GM21619 (cell line): ENCODE measurements around the gene DPEP3.
"Not testable (repeated sequence)": the region's sequence is repeated elsewhere in the genome, so short reads cannot be mapped to it uniquely, and the experiment has no call there.

Source experiments
- ATAC-seq: cut with Tn5 transposase; IDR thresholded peaks from one replicate; pipeline ENCODE4 v1.9.1; 2021; ENCODE audit not compliant: unreplicated experiment

DPEP3 gene

GRCh38 chr16:67979955-67980678 lies at the start of gene DPEP3:
DPEP3 (minus strand) TSS chr16:67980499; CDS start chr16:67980380, 119 bp downstream.
- no peak for ATAC-seq

- ATAC-seq: no peak
Observed at GRCh38 chr16:68028996-68029395, 48.7 kb upstream of the DPEP3 start.

- ATAC-seq: peak; percentile 53
Observed at GRCh38 chr16:68022728-68023537, 42.6 kb upstream of the DPEP3 start, which contains the start of the genes DDX28 and DUS2. DDX28 (minus strand) TSS chr16:68023232; CDS start chr16:68023202, 30 bp downstream. DUS2 (plus strand) TSS chr16:68023284; CDS start chr16:68038024, 14,740 bp downstream.

GRCh38 chr16:68022278-68022727 lies 42.0 kb upstream of the DPEP3 start:
- ATAC-seq: peak; percentile 20

GRCh38 chr16:68021490-68021889 lies 41.2 kb upstream of the DPEP3 start:
- ATAC-seq: no peak

GRCh38 chr16:68019167-68019680 lies 38.9 kb upstream of the DPEP3 start:
- ATAC-seq: no peak

- no peak for ATAC-seq
Observed at GRCh38 chr16:68015681-68016080, 35.4 kb upstream of the DPEP3 start, which contains the start of gene DPEP2NB. DPEP2NB (minus strand) TSS chr16:68015911; CDS start chr16:68015770, 141 bp downstream.

- no peak for ATAC-seq
Observed at GRCh38 chr16:68013440-68013839, 33.1 kb upstream of the DPEP3 start.

- not testable (repeated sequence) for ATAC-seq
Observed at GRCh38 chr16:68009872-68010271, 29.6 kb upstream of the DPEP3 start.

- no peak for ATAC-seq
Observed at GRCh38 chr16:68009157-68009735, 28.9 kb upstream of the DPEP3 start.

- ATAC-seq: no peak
Observed at GRCh38 chr16:68005786-68006286, 25.5 kb upstream of the DPEP3 start.

GRCh38 chr16:68005211-68005610 lies 24.9 kb upstream of the DPEP3 start:
- no peak for ATAC-seq

GRCh38 chr16:68003031-68003430 lies 22.7 kb upstream of the DPEP3 start:
- no peak for ATAC-seq

- no peak for ATAC-seq
Observed at GRCh38 chr16:68000450-68000849, 20.2 kb upstream of the DPEP3 start.

- no peak for ATAC-seq
Observed at GRCh38 chr16:67999985-68000384, 19.7 kb upstream of the DPEP3 start.

GRCh38 chr16:67998779-67999688 lies 18.7 kb upstream of the DPEP3 start, which contains the start of gene DPEP2:
DPEP2 (minus strand) TSS chr16:67999484; CDS start chr16:67993212, 6,272 bp downstream.
- not testable (repeated sequence) for ATAC-seq

- ATAC-seq: not testable (repeated sequence)
Observed at GRCh38 chr16:67998231-67998778, 18.0 kb upstream of the DPEP3 start.

- ATAC-seq: no peak
Observed at GRCh38 chr16:67996666-67997065, 16.4 kb upstream of the DPEP3 start.

GRCh38 chr16:67995423-67995822 lies 15.1 kb upstream of the DPEP3 start:
- ATAC-seq: no peak
